Activated T-cell treated with anti-CD3 and anti-CD28 coated beads, Interleukin-2, amount 50 U/mL, for 1 hour (primary cell): ENCODE measurements around the gene PMPCA.
A peak's percentile ranks its signal among the peaks of the same experiment; 100 is the strongest.

Experiments
- DNase-seq: peaks from one replicate; pipeline ENCODE4 v3.0.0-alpha.2; 2020

Gene PMPCA

DNA sequence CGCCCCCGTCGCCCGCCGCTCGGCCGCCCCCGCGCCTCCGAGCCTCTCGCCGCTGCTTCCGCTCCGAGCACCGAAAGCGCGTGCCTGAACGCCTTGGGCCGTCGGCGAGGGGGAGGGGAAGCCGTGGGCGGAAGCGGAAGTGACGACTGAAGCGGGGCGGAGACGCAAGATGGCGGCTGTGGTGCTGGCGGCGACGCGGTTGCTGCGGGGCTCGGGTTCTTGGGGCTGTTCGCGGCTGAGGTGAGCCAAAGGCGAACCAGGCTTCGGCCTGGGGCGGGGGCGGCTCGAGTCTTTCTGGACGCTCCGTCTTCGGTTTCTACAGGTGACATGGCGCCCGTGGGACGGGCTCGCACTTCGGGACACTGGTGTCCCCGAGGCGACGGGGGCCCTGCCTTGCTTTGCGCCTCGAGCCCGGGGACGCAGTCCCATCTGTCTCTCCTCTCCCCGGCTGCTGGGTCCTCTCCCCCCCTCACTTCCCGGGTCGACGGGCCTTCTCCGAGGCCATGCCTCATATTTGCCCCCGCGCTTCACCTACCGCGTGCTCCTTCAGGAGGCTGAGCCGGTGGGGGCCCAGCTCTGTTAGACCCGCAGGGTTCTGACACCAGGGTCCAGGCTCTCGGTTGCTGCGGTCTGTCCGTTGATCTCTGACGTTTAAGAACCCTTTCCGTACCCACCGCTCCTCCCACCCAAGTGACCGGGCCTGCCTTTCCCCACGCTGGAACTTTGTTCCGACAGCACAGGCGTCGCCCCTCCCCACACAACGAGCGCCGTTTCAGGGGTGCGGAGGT lies at the start of gene PMPCA, which contains the start of gene ENTR1:
PMPCA (plus strand) TSS at position 159 of the 788 bp plus-strand sequence; CDS start at position 170, 11 bp downstream.
ENTR1 (minus strand) TSS at position 115 of the 788 bp plus-strand sequence. CDS start 217 bp downstream, outside the sequence.
- DNase-seq: peak; percentile 97

DNA sequence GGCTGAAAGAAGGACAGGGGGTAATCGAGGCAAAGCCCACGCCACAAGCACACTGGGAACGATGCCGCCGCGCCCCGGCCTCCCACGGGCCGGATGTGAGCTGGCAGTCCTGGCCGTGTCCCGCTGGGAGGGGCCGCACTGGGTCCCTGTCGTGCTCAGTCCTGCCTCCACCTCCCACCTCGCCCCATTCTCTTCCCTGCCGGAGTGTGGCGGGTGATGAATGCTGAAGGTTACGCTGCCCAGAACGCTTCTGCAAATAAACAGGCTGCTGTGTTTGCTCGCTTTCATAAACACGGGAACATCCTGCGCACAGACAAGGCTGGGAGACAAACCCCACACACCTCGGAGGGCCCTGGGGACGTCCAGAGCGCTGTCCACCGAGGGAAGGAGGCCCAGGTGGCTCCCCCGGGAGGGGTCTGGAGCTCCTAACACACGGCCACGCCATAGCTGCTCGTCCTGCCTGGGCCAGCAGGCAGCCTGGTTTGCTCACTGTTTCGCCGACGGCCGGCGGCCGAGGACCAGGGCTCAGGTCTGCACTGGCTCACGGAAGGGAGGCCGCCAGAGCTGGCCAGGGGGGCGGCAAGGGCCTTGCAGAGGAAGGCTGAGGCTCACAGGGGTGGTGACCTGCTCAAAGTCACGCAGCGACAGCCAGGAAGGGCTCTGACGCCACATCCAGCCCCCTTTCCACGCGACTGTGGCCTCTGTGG lies 49.3 kb upstream of the PMPCA start:
- no peak for DNase-seq

- no peak for DNase-seq
Observed at GRCh38 chr9:136361754-136362449, 48.6 kb upstream of the PMPCA start.

DNA sequence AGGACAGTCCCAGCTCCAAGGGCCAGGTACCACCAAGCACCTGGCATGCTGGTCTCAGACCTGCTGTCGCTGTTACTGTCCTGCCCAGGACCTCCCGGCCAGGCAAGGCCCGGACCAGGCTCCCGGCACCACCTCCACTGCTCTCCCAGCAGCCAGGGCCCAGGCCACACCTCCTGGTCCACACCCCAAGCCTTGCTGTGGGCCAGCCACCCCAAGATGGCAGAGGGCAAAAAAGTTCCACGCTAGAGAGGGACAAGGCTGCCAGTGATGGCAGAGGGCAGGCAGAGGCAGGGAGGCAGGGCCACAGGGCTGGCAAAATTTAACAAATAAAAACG lies 48.0 kb upstream of the PMPCA start:
- no peak for DNase-seq

DNA sequence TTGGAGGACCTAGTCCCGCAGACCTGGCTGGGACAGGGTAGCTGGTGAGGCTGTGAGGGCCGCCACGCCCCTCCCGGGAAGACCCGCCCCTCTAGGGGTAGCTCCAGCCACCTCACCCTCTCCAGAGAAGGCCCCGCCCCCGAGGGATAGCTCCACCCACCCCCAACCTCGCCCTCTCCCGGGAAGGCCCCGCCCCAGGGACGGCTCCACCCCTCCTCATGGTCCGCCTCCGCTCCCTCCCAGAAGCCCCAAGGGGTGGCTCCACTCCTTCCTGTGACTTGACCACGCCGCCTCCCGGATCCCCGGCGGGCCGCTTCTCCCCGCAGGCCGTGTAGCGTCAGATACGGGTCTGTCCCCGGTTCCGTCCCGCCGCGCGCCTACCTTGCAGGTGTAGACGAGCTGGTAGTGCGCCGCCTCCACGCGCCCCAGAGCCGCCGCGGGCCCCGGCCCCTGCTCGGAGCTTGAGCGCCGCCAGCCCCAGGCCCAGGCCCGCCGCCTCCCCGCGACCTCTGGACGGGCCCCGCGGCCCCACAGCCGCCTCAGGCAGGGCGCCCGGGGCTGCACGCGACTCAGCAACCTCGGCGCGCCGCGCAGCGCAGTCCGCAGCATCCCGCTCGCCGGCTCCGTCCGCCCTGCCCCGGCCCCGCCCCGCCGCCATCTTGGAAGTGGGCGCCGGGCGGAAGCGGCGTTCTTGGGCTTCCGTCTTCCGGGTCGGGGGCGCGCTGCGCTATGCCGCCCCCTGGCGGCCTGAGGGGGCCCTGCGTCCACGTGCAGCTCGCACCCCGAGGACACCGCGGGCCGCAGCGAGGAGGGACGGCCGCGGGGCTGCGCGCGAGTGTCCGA lies 47.1 kb upstream of the PMPCA start, which contains the start of gene DNLZ:
DNLZ (minus strand) TSS at position 639 of the 843 bp plus-strand sequence; CDS start at position 609, 30 bp downstream.
- peak; percentile 94 for DNase-seq

DNA sequence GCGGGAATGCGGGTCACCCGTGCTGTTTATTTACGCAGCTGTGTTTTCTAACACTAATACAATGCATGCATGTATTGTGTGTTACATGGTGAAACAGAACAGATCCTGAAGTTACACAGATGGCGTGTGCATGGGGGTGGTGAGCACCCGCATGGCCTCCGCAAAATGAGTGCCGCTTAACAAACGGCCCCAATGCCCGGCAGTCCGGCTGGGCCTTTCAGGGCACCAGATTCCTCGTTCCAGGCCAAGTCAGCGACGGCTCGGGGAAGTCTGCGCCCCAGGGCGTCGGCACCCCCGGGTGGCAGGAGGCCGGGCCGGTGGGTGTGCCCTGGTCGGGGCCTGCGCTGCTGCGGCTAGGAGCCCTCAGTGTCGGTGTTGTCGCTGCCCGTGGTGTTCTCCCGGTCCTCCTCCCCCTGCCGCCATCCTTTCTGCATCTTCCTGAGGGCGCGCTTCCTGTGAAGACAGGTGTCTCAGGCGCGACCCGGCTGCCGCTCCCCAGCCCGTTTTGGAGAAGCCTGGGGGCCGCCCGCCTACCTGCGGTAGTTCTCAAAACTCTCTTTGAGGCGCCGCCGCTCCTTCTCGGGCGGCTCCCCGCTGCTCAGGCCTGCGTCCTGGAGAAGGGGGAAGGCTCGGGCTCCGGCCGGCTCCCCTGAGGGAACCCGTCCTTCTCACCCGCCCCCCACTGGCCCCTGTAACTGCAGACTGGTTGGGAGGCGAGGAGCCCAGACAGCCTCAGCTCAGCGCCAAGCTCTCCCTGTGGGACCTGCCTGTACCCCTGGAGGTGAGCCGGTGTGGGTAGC lies 46.3 kb upstream of the PMPCA start:
- DNase-seq: no peak

DNA sequence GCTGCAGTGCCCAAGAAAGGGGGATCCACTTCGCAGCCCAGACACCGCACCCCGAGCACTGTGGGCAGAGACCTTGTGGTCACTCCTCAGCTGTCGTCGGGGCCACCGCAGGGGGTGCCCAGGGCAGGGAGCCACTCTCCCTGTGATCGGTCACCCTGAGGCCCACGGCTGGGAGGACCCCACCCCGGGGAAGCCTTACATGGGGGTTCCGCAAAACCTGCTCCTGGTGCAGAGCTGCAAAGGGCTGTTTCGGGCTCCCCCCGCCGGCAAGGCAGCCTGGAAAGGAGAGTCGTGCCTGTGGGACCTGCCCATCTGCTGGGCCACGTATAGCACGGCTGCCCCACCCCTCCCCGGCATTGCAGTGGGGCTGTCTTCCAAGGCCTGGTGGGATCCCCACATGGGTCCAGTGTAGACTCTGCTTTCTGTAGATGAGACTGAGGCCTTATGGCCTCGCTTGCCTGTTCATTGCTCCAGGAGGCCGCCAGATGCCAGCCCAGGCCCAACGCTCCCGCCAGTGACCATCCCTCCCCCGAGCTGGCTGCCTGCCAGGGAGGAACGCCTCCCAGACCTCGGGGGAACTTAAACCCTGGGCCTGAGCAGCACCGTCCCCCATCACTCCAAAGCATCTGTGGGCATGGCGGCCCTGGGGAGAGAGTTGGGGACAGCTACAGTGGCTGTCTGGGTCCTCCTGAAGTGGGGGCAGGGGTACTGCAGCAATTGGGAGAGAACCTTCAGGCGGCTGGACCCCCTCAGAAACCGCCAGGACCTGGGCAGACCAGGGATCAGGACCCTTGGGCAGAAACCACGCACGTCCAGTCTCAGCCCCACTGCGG lies 45.3 kb upstream of the PMPCA start:
- DNase-seq: no peak

DNA sequence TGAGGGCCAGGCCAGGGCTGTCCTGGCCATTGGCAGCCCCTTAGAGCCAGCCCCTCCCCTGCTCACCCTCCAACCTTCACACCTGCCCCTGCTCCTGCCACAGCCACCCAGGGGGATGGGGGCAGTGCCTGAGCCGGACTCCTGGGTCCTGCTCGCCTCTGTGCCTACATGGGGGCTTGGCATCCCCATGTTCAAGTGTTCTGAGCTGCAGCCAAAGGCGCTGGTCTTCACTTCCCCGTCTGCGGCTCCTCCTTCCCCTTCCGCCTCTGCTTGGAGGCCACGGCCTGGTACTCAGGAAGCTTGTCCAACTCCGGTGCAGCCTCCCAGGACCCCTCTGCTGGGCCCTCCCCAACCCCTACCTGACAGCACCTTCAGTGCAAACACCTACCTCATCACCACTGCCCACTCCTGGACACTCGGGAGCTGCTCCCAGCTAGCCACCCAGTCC lies 44.7 kb upstream of the PMPCA start:
- DNase-seq: no peak

DNA sequence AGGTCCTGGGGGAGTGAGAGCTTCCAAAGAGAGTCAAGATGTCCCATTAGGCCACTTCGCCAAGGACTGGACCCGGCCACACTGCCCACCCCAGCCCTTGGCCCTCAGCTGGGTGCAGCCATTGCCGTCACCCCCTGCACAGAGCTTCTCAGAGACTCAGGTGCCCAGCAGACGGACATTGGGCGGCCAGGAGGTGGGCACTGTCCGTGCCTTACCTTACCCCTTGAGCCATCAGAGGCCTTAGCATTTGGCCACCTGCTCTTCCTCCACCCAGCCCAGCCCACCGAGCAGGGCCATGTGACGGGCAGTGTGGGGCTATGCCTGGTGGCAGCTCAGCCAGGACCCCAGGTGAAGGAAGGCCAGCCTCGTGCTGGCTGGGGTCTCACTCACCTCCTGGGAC lies 43.6 kb upstream of the PMPCA start:
- DNase-seq: no peak

DNA sequence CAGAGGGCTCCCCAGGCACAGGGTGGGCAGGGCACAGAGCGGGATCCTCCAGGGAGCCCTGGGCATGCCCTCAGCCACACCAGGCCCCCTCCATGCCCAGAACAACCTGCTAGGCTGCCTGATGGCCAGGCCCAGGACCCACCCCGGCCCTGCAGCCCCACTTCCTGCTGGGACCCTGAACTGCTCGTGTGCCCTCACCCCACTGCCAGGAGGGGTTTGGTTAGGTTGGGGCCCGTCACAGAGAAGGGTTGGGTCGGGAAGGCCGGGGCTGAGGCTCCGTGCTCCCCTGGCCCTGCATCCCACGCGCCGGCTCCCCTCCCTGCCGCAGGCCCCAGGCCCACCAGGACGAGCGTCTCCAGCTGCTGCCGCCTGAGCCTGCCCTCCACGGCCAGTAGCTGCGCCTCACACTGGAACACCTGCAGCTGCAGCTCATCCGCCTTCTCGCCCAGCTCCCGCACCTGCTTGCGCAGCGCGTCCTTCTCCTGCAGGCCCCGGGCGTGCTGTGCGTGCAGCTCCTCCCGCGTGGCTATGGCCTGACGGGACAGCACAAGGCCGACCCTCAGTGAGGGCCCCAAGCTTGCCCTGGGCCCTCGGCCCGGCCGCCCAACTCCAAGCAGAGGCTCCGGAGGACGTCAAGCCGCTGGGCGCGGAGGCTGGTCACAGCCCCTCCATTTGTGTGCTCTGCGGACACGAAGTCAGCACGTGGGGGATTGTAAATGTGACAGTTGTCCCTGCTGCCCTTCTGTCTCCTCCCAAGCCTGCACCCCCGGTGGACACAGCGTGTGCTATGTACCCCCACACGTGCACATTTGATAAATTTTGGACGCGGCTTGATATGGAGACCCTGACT lies 42.9 kb upstream of the PMPCA start:
- no peak for DNase-seq

DNA sequence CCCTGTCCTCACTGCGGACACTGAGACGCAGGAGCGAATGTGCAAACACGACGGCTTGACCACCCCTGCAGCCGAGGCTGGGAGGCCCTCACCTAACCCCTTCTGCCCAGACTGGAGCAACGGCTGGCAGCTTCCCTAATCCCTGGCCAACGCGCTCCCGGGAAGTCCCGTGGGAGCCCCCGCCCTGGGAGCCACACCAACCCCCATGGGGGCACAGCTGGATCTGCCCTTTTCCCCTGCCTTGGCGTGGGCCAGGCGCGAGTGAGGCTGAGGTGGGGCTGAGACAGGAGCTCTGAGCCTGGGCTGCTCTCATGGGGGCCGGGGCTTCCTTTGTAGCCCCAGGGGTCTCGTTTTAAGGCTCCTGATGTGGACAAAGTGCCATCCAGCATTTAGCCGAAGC lies 42.3 kb upstream of the PMPCA start:
- no peak for DNase-seq

DNA sequence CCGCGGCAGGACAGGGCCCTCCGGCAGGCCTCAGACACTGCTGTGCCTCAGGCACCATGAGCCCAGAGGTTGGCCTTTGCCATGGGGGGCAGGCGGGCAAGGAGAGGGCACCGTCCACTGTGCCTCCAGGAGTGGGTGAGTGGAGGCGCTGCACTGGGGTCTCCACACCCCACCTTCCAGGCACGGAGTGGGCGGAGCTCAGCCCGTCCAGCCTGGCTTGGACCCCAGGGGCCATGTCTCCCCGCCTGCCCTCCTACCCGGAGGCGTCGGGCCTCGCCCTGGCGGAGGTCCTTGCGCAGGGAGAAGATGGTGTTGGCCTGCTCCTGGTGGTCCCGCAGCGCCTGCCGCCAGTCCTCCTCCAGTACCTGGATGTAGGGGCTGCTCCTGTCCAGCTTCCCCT lies 40.4 kb upstream of the PMPCA start:
- no peak for DNase-seq

GRCh38 chr9:136370687-136371532 lies 39.5 kb upstream of the PMPCA start:
- DNase-seq: no peak

GRCh38 chr9:136371533-136371880 lies 39.0 kb upstream of the PMPCA start:
- no peak for DNase-seq

DNA sequence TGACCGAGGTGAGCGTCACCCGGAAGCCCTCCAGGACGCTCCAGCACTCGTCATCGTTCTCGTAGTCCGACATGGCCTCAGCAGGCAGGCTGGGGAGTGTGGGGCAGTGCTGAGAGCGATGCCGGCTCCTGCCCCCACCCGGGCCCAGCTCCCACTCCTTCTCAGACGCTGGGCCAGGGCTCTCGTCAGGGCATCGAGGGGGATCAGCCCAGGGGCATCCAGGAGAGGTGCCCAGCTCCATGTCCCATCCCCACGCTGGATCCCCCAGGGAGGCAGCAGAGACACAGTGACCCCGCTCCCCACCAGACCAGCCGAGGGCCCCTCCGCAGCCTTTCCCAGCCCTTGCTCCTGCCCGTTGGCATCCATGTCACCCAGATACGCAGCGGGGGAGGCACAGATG lies 38.5 kb upstream of the PMPCA start:
- DNase-seq: no peak

DNA sequence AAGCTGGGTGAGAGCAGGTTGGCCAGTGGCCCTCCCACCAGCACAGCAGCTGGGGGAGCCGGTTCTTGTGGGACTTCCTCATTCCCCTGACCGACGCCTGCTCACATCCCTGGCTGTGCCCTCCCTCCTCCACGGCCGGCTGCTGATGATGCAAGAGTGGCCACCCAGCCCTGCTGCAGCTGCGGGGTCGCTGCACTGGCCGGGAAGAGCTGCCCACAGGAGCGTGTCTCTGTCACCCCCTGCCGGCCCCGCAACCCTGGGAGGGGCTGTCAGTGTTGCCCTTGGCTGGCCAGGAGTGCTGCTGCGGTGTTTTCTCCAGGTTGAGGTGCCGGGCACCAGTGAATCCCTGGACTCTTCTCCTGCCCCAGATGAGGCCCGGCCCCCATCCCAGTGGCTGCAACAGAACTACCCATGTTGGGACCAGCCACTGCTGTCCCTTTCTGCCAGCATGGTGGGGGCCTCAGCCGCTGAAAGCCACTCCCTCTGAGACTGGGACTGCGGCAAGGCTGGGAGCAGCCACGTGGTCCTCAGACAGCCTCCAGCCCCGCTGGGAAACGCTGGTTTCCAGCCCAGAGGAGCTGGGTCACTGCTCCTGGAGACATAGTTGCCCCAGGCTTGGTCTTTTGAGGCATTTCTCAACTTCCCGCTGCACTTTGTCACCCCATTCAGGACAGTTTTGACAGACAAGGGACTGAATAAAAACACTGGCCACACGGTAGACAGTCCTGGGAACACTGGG lies 37.7 kb upstream of the PMPCA start:
- DNase-seq: no peak

GRCh38 chr9:136373300-136374182 lies 36.9 kb upstream of the PMPCA start, which contains the start of gene CARD9:
Gene CARD9 (minus strand): TSS chr9:136373669. CDS start chr9:136372078, 1,591 bp downstream.
- no peak for DNase-seq
